Activated naive CD4-positive, alpha-beta T cell treated with anti-CD3 and anti-CD28 coated beads for 36 hours (primary cell): ENCODE measurements around the gene FUT1. TPM values are rescaled to one million over a fixed set of nuclear protein-coding genes. Genes with fewer than 3 reads are reported as not detected.
"Not testable (repeated sequence)": the region's sequence is repeated elsewhere in the genome, so short reads cannot be mapped to it uniquely, and the experiment has no call there.

Experiments used
- CTCF ChIA-PET: fragments of 350-600 bp; sonication (Branson Sonifier 250); formaldehyde crosslinking; loops from one replicate; lab custom pipeline; 2021; ENCODE audit warnings: antibody characterized with exemption; lab: Charles Lee
- DNase-seq: peaks from one replicate; pipeline ENCODE4 v3.0.0-alpha.2; 2020
- H3K27ac Mint-ChIP-seq: one replicate; pipeline ENCODE4 v1.8.0; 2021; ENCODE audit warnings: mild to moderate bottlenecking, mixed read lengths
- H3K27me3 Mint-ChIP-seq: one replicate; pipeline ENCODE4 v1.8.0; 2021; ENCODE audit warnings: low read depth, mixed read lengths
- H3K36me3 Mint-ChIP-seq: one replicate; pipeline ENCODE4 v1.8.0; 2021; ENCODE audit warnings: low read depth, mixed read lengths
- H3K4me1 Mint-ChIP-seq: one replicate; pipeline ENCODE4 v1.8.0; 2021; ENCODE audit warnings: low read depth, mixed read lengths
- H3K4me3 Mint-ChIP-seq: one replicate; pipeline ENCODE4 v1.8.0; 2021; ENCODE audit warnings: mild to moderate bottlenecking, moderate library complexity, mixed read lengths
- H3K9me3 Mint-ChIP-seq: one replicate; pipeline ENCODE4 v1.8.0; 2021; ENCODE audit warnings: mixed read lengths
- intact Hi-C: fragments of 100-400 bp; cut with micrococcal nuclease; formaldehyde crosslinking; loops from one replicate; pipeline ENCODE4 v1.15.1; 2023
- total RNA-seq, 2 experiments: library from RNA; stranded (reverse); gene quantifications; one replicate each; pipeline ENCODE4 v1.2.3, GENCODE V29; 2021

Gene FUT1
- total RNA-seq, 2 experiments from 2014 or later, result 0.07 to 0.12 TPM

DNA sequence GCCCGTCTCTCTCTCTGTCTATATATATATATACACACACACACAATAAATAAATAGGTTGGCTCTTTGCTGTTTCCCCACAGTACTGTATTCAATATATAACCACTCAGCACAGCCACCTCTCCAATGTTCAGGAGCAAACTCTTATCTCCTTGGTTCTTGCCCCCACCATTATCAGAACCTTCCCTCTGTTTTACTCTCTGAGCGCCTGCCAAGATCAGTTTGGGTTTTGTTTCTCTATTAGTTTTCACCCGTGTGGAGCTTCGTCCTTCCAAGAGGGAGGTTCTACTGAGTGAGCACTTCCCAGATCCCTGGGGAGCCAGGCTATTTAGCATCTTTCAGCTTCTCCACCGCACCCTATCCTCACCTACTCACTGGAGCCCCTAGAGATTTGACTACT lies 13.4 kb upstream of the FUT1 start:
- H3K4me3 Mint-ChIP-seq, H3K4me1 Mint-ChIP-seq, H3K9me3 Mint-ChIP-seq, H3K27ac Mint-ChIP-seq, intact Hi-C loops, H3K27me3 Mint-ChIP-seq, H3K36me3 Mint-ChIP-seq, DNase-seq: not testable (repeated sequence)
- CTCF ChIA-PET, result interaction anchor here (1.0 kb wide), 1 partner anchor 77 kb away, joined by 5 read pairs; no protein-coding TSS in a partner anchor

DNA sequence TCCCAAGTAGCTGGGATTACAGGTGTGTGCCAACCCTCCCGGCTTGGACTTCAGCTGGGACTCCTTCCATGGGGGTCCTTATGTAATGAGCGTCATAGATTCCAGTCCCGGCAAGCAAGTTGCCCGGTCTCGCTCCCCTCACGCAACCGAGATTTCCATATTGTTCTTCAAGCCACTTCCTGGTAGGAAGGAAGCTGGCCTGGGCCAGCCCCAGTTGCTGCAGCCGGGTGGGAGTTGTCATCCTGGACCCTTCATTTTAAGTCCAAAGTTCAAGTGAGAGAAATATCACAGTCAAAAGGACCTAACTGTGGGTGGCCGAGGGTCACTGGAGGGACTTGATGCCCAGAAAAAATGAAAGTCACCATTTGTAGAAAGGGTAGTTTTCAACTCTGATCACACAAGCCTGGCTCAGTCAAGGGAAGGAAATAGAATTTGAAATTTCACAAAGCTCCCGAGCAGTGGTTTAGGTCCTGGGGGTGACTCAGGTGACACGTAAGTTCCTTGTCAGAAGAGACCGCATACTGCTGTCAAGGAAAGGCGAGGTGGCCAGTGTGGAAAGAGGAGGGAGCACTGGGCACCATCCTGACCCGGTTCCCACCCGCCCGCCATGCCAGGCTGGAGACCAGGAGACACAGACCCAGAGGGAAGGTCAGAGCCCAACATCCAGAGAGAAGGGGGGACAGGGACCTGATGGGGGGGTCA lies 8.2 kb upstream of the FUT1 start:
- H3K9me3 Mint-ChIP-seq, result no peaks in the 10 kb centered on the region
- H3K27me3 Mint-ChIP-seq, result peaks cover 7% of the 10 kb centered on the region
- H3K4me1 Mint-ChIP-seq, result peaks cover 5% of the 10 kb centered on the region
- no peak overlapping the region for H3K27ac Mint-ChIP-seq
- no peak overlapping the region for H3K4me3 Mint-ChIP-seq
- no peak for DNase-seq
- CTCF ChIA-PET, result interaction anchor here (0.6 kb wide), 1 partner anchor 49 kb away, joined by 4 read pairs; no protein-coding TSS in a partner anchor
- intact Hi-C loops, result no loop called here
- no peaks in the 10 kb centered on the region for H3K36me3 Mint-ChIP-seq

DNA sequence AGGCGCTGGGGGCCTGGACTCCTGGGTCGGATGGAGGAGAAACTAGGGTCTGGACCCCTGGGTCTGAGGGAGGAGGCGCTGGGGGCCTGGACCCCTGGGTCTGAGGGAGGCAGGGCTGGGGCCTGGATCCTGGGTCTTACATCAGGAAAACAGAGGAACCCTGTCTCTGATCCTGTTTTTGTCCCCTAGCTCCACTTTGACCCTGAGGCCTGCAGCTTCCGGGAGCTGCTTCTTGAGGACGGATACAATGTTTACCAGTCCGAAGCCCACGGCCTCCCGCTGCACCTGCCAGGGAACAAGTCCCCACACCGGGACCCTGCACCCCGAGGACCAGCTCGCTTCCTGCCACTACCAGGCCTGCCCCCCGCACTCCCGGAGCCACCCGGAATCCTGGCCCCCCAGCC lies 5.3 kb upstream of the FUT1 start:
- Mint-ChIP-seq H3K9me3 (no peaks in the 10 kb centered on the region), H3K4me3 (no peak overlapping the region), H3K36me3 (no peaks in the 10 kb centered on the region), H3K27ac (no peak overlapping the region), H3K27me3 (peaks cover 20% of the 10 kb centered on the region), H3K4me1 (peaks cover 13% of the 10 kb centered on the region)
- CTCF ChIA-PET, result no interaction called here
- no peak for DNase-seq
- intact Hi-C loops, result no loop called here

DNA sequence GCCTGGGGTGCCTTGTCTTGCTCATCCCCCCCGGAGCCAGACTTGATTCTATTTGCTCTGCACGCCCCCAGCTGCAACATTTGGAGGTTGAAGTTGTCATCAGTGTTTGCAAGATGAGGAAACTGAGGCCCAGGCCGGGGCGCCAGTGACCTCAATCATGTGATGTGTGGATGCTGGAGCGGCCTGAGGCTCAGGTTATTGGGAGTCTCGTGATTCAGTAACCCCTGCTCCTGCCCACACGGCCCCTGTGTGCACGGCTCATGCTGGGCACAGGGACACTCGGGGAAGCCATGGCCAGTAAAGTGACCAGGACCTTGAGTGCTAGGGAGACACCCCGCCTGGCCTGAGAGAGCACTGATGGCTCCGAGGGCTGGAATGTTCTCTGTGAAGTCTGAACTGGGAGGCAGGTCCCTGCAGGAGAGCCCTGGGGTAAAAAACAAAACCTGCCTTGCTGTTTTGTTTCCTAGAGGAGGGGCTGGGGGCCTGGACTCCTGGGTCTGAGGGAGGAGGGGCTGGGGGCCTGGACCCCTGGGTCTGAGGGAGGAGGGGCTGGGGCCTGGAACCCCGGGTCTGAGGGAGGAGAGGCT lies 4.7 kb upstream of the FUT1 start:
- Mint-ChIP-seq H3K27me3 (peaks cover 22% of the 10 kb centered on the region), H3K9me3 (no peaks in the 10 kb centered on the region), H3K36me3 (no peaks in the 10 kb centered on the region), H3K4me1 (peaks cover 14% of the 10 kb centered on the region), H3K4me3 (no peak overlapping the region), H3K27ac (no peak overlapping the region)
- DNase-seq, result no peak
- CTCF ChIA-PET, result no interaction called here
- intact Hi-C loops, result no loop called here

DNA sequence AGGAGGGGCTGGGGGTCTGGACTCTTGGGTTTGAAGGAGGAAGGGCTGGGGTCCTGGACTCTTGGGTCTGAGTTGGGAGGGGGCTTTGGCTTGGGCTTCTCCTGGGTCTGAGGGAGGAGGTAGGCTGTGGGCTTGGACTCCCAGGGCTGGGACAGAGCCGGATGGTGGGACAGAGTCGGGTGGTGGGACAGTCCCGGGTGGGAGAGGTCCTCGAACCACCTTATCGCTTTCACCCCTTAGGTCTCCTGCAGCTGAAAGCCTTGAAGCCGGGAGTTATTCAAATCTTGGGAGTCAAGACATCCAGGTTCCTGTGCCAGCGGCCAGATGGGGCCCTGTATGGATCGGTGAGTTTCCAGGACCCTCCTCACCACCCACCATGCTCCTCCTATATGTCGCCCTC lies 4.2 kb upstream of the FUT1 start:
- no peak for DNase-seq
- Mint-ChIP-seq H3K36me3 (no peaks in the 10 kb centered on the region), H3K27me3 (peaks cover 24% of the 10 kb centered on the region), H3K4me1 (peaks cover 16% of the 10 kb centered on the region), H3K27ac (no peak overlapping the region), H3K4me3 (no peak overlapping the region), H3K9me3 (no peaks in the 10 kb centered on the region)
- CTCF ChIA-PET, result no interaction called here
- intact Hi-C loops, result no loop called here

DNA sequence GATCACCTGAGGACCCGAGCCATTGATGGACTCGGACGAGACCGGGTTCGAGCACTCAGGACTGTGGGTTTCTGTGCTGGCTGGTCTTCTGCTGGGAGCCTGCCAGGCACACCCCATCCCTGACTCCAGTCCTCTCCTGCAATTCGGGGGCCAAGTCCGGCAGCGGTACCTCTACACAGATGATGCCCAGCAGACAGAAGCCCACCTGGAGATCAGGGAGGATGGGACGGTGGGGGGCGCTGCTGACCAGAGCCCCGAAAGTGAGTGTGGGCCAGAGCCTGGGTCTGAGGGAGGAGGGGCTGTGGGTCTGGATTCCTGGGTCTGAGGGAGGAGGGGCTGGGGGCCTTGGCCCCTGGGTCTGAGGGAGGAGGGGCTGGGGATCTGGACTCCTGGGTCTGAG lies 3.8 kb upstream of the FUT1 start:
- intact Hi-C loops, result no loop called here
- CTCF ChIA-PET, result interaction anchor here (0.7 kb wide), 1 partner anchor 39 kb away, joined by 3 read pairs; no protein-coding TSS in a partner anchor

DNA sequence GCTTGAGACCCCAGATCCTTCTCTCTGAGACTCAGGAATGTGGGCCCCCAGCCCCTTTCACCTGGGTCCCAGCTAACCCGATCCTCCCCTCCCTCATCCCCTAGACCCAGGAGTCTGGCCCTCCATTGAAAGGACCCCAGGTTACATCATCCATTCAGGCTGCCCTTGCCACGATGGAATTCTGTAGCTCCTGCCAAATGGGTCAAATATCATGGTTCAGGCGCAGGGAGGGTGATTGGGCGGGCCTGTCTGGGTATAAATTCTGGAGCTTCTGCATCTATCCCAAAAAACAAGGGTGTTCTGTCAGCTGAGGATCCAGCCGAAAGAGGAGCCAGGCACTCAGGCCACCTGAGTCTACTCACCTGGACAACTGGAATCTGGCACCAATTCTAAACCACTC lies 3.3 kb upstream of the FUT1 start:
- H3K27me3 Mint-ChIP-seq, result peaks cover 27% of the 10 kb centered on the region
- no peak overlapping the region for H3K27ac Mint-ChIP-seq
- intact Hi-C loops, result no loop called here
- no peaks in the 10 kb centered on the region for H3K9me3 Mint-ChIP-seq
- CTCF ChIA-PET, result interaction anchor here (0.7 kb wide), 1 partner anchor 40 kb away, joined by 3 read pairs; no protein-coding TSS in a partner anchor
- DNase-seq, result no peak
- no peaks in the 10 kb centered on the region for H3K36me3 Mint-ChIP-seq
- no peak overlapping the region for H3K4me3 Mint-ChIP-seq
- H3K4me1 Mint-ChIP-seq, result peaks cover 19% of the 10 kb centered on the region

More for the DNA sequence above, 3.8 kb upstream of the FUT1 start:
- Mint-ChIP-seq H3K36me3 (no peaks in the 10 kb centered on the region), H3K27ac (no peak overlapping the region), H3K27me3 (peaks cover 26% of the 10 kb centered on the region), H3K4me3 (no peak overlapping the region), H3K9me3 (no peaks in the 10 kb centered on the region), H3K4me1 (peaks cover 18% of the 10 kb centered on the region)
- no peak for DNase-seq

DNA sequence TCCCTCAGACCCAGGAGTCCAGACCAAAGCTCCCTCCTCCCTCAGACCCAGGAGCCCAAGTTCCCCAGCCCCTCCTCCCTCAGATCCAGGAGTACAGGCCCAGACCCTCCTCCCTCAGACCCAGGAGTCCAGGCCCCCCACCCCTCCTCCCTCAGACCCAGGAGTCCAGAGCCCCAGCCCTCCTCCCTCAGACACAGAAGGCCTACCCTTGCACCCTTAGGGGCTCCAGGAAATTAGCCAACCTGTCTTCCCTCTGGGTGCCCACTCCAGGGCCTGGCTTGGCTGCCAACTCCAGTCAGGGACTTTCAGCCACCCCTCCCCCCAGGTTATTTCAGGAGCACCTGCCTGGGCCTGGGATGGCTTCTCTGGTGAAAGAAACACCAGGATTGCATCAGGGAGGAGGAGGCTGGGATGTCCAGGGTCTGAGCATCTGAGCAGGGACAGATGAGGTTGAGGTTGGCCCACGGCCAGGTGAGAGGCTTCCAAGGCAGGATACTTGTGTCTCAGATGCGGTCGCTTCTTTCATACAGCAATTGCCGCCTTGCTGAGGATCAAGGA lies 2.7 kb upstream of the FUT1 start, which contains the start of gene FGF21:
TSS of gene FGF21 (plus strand) at position 441 of the 558 bp plus-strand sequence. CDS start 713 bp downstream, outside the sequence.
- Mint-ChIP-seq H3K4me3 (no peak within 1 kb of the TSS), H3K36me3 (no peaks in the 10 kb centered on the region), H3K9me3 (no peaks in the 10 kb centered on the region), H3K27ac (no peak within 1 kb of the TSS), H3K27me3 (peaks cover 22% of the 10 kb centered on the region), H3K4me1 (peaks cover 15% of the 10 kb centered on the region)
- DNase-seq, result no peak
- intact Hi-C loops, result no loop called here
- CTCF ChIA-PET, result interaction anchor here (0.7 kb wide), 1 partner anchor 40 kb away, joined by 3 read pairs; no protein-coding TSS in a partner anchor

DNA sequence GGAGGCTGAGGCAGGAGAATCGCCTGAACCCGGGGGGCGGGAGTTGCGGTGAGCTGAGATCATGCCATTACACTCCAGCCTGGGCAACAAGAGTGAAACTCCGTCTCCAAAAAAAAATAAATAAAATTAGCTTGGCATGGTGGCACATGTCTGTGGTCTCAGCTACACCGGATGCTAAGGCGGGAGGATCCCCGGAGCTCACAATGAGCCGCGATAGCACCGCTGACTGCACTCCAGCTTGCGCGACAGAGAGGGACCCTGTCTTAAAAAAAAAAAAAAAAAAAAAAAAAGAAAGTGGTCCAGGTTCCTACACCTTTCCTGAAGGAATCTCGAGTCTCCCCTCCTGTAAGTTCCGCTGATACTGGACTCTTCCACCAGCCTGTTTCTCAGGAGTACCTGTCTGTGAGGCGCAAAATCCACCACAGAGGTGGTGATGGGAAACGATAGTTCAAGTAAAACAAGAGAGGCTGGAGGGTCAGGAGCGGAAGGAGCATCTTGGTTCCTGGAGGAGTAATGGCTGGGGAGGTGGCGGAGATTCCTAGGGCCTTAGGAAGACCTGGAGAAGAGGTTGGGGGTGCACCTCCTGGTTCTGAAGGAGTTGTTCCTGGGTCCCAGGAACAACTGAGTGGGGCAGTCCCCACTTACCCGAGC lies 471 bp downstream of the FUT1 start:
- H3K36me3 Mint-ChIP-seq, result no peaks in the 10 kb centered on the region
- H3K4me1 Mint-ChIP-seq, result peaks cover 17% of the 10 kb centered on the region
- H3K27ac Mint-ChIP-seq, result peak overlapping the region; percentile 32
- CTCF ChIA-PET, result interaction anchor here (0.5 to 1.0 kb wide), 4 partner anchors 12 to 92 kb away, joined by 3 to 6 read pairs (median 4); partner anchors contain the start of gene RASIP1
- no peaks in the 10 kb centered on the region for H3K9me3 Mint-ChIP-seq
- peaks cover 22% of the 10 kb centered on the region for H3K27me3 Mint-ChIP-seq
- peak overlapping the region; percentile 55 for H3K4me3 Mint-ChIP-seq
- intact Hi-C loops, result no loop called here
- no peak for DNase-seq

DNA sequence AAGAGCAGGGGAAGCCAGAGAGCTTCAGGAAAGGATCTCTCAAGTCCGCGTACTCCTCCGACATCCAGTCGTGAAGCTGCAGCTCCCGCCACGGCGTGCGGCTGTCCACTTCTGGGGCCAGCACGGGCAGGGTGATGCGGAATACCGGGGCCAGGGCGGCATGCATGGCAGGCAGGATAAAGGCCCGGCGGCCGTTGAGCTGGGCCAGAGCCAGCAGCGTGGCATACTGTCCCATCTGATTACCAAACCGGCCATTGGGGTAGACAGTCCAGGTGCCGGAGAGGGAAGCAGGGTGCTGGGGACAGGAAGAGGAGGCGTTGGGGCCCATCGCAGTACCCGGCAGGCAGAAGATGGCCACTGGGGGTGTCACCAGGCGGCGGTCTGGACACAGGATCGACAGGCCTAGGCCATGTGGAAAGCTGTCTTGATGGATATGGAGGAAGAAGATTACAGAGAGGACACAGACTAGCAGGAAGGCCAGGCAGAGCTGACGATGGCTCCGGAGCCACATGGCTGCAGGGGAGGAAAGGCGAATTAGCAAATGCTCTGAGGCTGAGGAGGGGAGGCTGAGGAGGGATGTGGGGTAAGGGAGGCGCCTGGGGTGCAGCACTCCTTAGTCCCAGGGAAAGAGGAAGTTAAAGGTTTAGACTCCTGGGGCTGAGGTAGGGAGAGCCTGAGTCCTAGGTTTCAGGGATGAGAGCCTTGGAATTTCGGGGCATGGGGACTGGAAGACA lies 1.5 kb downstream of the FUT1 start:
- H3K4me3 Mint-ChIP-seq, result peak overlapping the region; percentile 32

DNA sequence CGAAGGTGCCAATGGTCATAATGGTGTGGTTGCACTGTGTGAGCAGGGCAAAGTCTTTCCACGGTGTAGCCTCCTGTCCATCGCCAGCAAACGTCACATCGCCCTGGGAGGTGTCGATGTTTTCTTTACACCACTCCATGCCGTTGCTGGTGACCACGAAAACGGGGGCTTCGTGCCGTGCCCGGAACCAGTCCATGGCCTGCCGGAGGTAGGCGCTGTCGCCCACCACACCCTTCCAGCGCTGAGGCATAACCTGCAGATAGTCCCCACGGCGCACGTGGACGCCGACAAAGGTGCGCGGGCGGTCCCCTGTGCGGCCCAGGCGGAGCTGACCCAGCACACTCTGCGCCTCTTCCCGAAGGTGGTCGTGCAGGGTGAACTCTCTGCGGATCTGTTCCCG lies 2.1 kb downstream of the FUT1 start:
- H3K27me3 Mint-ChIP-seq, result peaks cover 27% of the 10 kb centered on the region
- no peaks in the 10 kb centered on the region for H3K36me3 Mint-ChIP-seq
- H3K9me3 Mint-ChIP-seq, result no peaks in the 10 kb centered on the region
- intact Hi-C loops, result no loop called here
- no peak for DNase-seq
- no peak overlapping the region for H3K4me3 Mint-ChIP-seq
- no peak overlapping the region for H3K27ac Mint-ChIP-seq
- H3K4me1 Mint-ChIP-seq, result peaks cover 27% of the 10 kb centered on the region
- CTCF ChIA-PET, result no interaction called here

More for the DNA sequence above, 1.5 kb downstream of the FUT1 start:
- Mint-ChIP-seq H3K36me3 (no peaks in the 10 kb centered on the region), H3K27ac (no peak overlapping the region), H3K4me1 (peaks cover 25% of the 10 kb centered on the region), H3K9me3 (no peaks in the 10 kb centered on the region), H3K27me3 (peaks cover 26% of the 10 kb centered on the region)
- DNase-seq, result no peak
- intact Hi-C loops, result no loop called here
- CTCF ChIA-PET, result interaction anchor here (1.0 kb wide), 1 partner anchor 63 kb away, joined by 3 read pairs; no protein-coding TSS in a partner anchor
